SIG-M5 (cell line): ENCODE results near the gene ADAMTS20.

Experiments used
- DNase-seq: peaks from one replicate; lab custom pipeline; 2025; lab: John Stamatoyannopoulos, UW

The ADAMTS20 gene

DNA sequence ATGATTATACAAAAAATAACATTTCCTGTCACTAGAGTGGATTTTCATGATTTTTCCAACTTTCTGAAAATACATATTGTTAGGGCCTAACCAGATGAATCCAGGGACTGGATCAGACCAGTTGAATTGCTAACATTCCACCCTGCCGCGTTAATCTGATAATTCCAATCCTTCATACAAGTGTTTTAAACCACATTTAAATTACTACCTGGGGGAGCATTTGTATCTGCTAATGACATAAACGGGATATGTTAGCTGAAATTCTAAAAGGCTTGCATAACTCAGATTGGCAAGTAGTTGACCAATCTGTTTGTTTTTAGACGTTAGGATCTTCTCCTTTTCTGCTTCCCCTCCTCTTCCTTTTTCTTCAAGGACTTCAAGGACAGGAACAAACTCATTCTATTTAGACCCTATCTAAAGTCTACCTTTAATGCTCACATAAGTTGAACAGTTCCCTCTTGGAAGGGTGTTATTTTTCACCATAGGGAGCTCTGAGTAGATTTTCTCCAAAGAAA, 239.0 kb downstream of the ADAMTS20 start:
- DNase-seq, result no peak

DNA sequence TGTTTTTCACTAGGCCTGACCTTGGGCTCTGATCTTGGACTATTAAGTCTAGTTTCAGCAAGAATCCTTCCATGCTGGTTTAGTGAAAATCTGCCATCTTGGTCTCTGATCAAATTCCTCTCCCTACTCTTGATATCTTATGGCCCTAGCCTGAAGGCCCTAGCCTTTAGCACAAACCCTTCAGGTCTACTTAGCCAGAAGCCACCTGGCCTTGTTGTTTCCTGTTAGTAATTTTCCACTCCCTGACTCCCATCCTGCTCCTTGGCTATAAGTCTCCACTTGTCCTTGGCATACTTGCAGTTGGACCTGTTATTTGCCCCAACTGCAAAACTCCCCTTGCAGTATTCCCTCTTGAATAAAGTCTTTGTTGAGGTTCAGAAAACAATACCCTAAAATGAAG, 241.4 kb downstream of the ADAMTS20 start:
- no peak for DNase-seq

DNA sequence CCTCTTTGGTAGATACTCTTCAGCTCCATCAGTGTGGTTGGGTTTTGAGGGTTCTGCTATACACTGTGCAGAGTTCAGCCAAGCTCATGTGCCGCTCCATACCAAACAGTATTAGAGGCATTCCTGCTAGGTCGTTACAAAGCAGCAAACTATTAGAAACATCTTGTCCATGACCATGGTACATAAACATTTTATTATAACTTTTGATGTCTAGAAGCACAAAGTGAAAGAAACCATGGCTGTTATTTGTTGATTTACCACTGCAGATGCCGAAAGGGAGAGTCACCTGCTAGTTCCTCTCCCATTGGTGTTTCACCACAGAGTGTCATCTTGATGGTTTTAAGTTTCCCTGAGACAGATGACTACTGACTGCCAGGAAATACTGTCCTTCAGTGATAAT, 242.0 kb downstream of the ADAMTS20 start:
- no peak for DNase-seq

DNA sequence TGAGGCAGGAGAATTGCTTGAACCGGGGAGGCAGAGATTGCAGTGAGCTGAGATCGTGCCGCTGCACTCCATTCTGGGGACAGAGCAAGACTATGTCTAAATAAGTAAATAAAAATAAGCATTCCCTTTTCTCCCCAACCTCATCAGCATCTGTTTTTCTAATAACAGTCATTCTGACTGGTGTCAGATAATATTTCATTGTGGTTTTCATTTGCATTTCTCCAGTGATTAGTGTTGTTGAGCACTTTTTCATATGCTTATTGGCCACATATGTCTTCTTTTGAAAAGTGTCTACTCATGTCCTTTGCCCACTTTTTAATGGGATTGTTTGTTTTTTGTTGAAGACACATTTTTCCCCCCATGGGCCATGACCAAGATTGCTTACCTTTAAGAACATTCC, 243.2 kb downstream of the ADAMTS20 start:
- no peak for DNase-seq

DNA sequence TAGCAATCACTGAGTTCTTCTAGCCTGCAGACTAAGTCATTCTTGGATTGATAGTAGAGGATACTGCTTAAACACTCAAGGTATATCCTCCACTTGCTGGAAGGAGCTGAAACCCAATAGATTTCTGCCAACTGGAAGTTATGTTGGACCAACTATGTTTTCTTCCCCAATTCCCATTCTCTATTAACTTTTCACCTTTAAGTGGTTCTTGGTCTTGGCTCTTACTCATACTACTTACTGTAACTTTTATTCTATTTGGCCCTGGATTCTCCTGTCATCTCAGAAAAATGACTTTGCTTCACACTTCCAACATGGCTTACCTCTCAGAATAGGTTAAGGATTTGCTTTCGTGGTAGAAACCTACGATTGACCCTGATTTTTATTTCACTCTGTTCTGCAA, 244.9 kb downstream of the ADAMTS20 start:
- DNase-seq, result no peak

DNA sequence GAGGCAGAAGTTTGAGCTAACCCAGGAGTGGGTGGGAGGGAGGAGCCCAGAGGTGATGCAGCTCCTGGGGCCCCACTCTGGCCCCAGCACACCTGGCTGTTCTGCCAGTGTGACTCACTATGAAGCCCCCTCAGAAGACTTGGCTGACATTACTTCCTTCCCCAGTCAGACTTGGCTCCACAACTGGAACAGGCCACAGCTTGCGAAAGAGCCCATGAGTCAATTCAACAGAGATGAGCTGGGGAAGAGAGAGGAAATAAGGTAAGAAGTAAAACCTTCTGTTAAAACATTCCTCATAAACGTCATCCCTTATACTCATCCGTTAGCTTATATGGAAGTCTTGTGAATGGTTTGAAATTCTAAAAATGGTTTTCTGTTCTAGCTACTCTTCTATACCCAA, 245.9 kb downstream of the ADAMTS20 start:
- peak; percentile 49 for DNase-seq

DNA sequence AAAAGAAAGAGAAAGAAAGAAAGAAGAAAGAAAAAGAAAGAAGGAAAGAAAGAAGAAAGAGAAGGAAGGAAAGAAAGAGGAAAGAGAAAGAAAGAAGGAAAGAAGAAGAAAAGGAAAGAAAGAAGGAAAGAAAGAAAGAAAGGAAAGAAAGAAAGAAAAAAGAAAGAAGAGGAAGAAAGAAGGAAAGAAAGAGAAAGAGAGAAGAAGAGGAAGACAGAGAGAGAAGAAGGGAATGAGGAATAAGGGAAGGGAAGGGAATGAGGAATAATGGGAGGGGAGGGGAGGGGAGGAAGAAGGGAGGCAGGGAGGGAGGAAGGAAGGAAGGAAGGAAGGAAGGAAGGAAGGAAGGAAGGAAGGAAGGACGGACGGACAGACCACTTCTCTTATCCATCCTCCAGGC, 246.9 kb downstream of the ADAMTS20 start:
- DNase-seq, result no peak
